SJSA1 (cell line): ENCODE measurements around the gene ITPKC. TPM values are rescaled to one million over a fixed set of nuclear protein-coding genes. Genes with fewer than 3 reads are reported as not detected.
"Not testable (repeated sequence)": the region's sequence is repeated elsewhere in the genome, so short reads cannot be mapped to it uniquely, and the experiment has no call there.

Experiments
- DNase-seq, 2 experiments: peaks; one replicate each; pipeline ENCODE4 v3.0.0-alpha.2; 2015 to 2020; ENCODE audit warnings: low spot score in 2 of 2, low read depth in 1 of 2
- H3K27ac ChIP-seq: fragments of 250-450 bp; sonication (Bioruptor Pico); 2 replicates; pipeline ENCODE4 v1.5.1; 2020; ENCODE audit warnings: mild to moderate bottlenecking, moderate library complexity
- H3K27me3 ChIP-seq: fragments of 250-450 bp; sonication (Bioruptor Pico); replicated peaks from 2 replicates; pipeline ENCODE4 v1.5.1; 2020; ENCODE audit warnings: mild to moderate bottlenecking, moderate library complexity
- H3K36me3 ChIP-seq: fragments of 250-450 bp; sonication (Bioruptor Pico); 2 replicates; pipeline ENCODE4 v1.5.1; 2020; ENCODE audit warnings: mild to moderate bottlenecking
- H3K4me1 ChIP-seq: fragments of 250-450 bp; sonication (Bioruptor Pico); replicated peaks from 2 replicates; pipeline ENCODE4 v1.6.1; 2021; ENCODE audit warnings: mild to moderate bottlenecking
- H3K4me3 ChIP-seq: fragments of 250-450 bp; sonication (Bioruptor Pico); 2 replicates; pipeline ENCODE4 v1.5.1; 2020; ENCODE audit warnings: mild to moderate bottlenecking
- H3K9me3 ChIP-seq: fragments of 250-450 bp; sonication (Bioruptor Pico); replicated peaks from 2 replicates; pipeline ENCODE4 v1.5.1; 2020; ENCODE audit warnings: mild to moderate bottlenecking
- total RNA-seq: library from RNA; depleted of rRNA; stranded (reverse); fragments of >200 nt; shearing (Covaris generic); gene quantifications from 2 replicates; pipeline ENCODE4 v1.2.3, GENCODE V29; 2014

The ITPKC gene
- total RNA-seq, 1 experiment from 2014 or later: 5.4 TPM

- H3K27ac ChIP-seq: no peak overlapping the region
- H3K4me3 ChIP-seq: no peak overlapping the region
- no peaks in the 10 kb centered on the region for H3K4me1 ChIP-seq
- DNase-seq: no peak
- H3K27me3 ChIP-seq: no peaks in the 10 kb centered on the region
- no peaks in the 10 kb centered on the region for H3K9me3 ChIP-seq
- peaks cover 83% of the 10 kb centered on the region for H3K36me3 ChIP-seq
Measured at GRCh38 chr19:40762754-40763470, 46.0 kb downstream of the ITPKC start.

GRCh38 chr19:40763526-40763925 is 46.6 kb downstream of the ITPKC start:
- DNase-seq: no peak
- peaks cover 77% of the 10 kb centered on the region for H3K36me3 ChIP-seq

GRCh38 chr19:40763963-40764362 is 47.1 kb downstream of the ITPKC start:
- peaks cover 73% of the 10 kb centered on the region for H3K36me3 ChIP-seq
- no peaks in the 10 kb centered on the region for H3K4me1 ChIP-seq

More at GRCh38 chr19:40763526-40763925, 46.6 kb downstream of the ITPKC start:
- H3K4me1 ChIP-seq: no peaks in the 10 kb centered on the region
- no peaks in the 10 kb centered on the region for H3K9me3 ChIP-seq
- no peak overlapping the region for H3K27ac ChIP-seq
- no peaks in the 10 kb centered on the region for H3K27me3 ChIP-seq
- no peak overlapping the region for H3K4me3 ChIP-seq

GRCh38 chr19:40766385-40766784 is 49.5 kb downstream of the ITPKC start:
- H3K27ac ChIP-seq, H3K4me1 ChIP-seq, H3K4me3 ChIP-seq, H3K9me3 ChIP-seq, DNase-seq, H3K27me3 ChIP-seq: not testable (repeated sequence)
- H3K36me3 ChIP-seq: peaks cover 52% of the 10 kb centered on the region

More at GRCh38 chr19:40763963-40764362, 47.1 kb downstream of the ITPKC start:
- Histone ChIP-seq H3K4me3 (no peak overlapping the region), H3K9me3 (no peaks in the 10 kb centered on the region), H3K27me3 (no peaks in the 10 kb centered on the region), H3K27ac (no peak overlapping the region)
- DNase-seq: no peak

- no peak for DNase-seq
- Histone ChIP-seq H3K4me1 (no peaks in the 10 kb centered on the region), H3K9me3 (no peaks in the 10 kb centered on the region), H3K27ac (no peak overlapping the region), H3K36me3 (peaks cover 27% of the 10 kb centered on the region), H3K4me3 (no peak overlapping the region), H3K27me3 (no peaks in the 10 kb centered on the region)
Measured at GRCh38 chr19:40768869-40769268, 52.0 kb downstream of the ITPKC start.

- H3K4me1 ChIP-seq, H3K4me3 ChIP-seq, DNase-seq: not testable (repeated sequence)
Measured at GRCh38 chr19:40771101-40771862, 54.4 kb downstream of the ITPKC start.

GRCh38 chr19:40774916-40775631 is 58.2 kb downstream of the ITPKC start, which contains the start of gene MIA:
MIA (plus strand) TSS chr19:40775521; CDS start chr19:40775543, 22 bp downstream.
- H3K27me3 ChIP-seq: no peaks in the 10 kb centered on the region
- DNase-seq: no peak
- no peaks in the 10 kb centered on the region for H3K36me3 ChIP-seq
- H3K9me3 ChIP-seq: no peaks in the 10 kb centered on the region
- no peak within 1 kb of the TSS for H3K27ac ChIP-seq
- H3K4me1 ChIP-seq: peaks cover 13% of the 10 kb centered on the region
- H3K4me3 ChIP-seq: no peak within 1 kb of the TSS

More at GRCh38 chr19:40771101-40771862, 54.4 kb downstream of the ITPKC start:
- not testable (repeated sequence) for H3K27ac ChIP-seq, H3K9me3 ChIP-seq, H3K27me3 ChIP-seq, H3K36me3 ChIP-seq

GRCh38 chr19:40775632-40776022 is 58.7 kb downstream of the ITPKC start:
- Histone ChIP-seq H3K9me3 (no peaks in the 10 kb centered on the region), H3K27me3 (no peaks in the 10 kb centered on the region), H3K4me1 (peaks cover 13% of the 10 kb centered on the region), H3K36me3 (no peaks in the 10 kb centered on the region), H3K27ac (no peak overlapping the region), H3K4me3 (no peak overlapping the region)
- no peak for DNase-seq

GRCh38 chr19:40776364-40776763 is 59.5 kb downstream of the ITPKC start:
- no peak overlapping the region for H3K27ac ChIP-seq
- no peaks in the 10 kb centered on the region for H3K27me3 ChIP-seq
- no peaks in the 10 kb centered on the region for H3K36me3 ChIP-seq
- no peak overlapping the region for H3K4me3 ChIP-seq
- H3K9me3 ChIP-seq: no peaks in the 10 kb centered on the region
- peaks cover 13% of the 10 kb centered on the region for H3K4me1 ChIP-seq
- no peak for DNase-seq

- H3K27me3 ChIP-seq: no peaks in the 10 kb centered on the region
- DNase-seq: peak in 1 of 2 experiments; percentile 89
- H3K9me3 ChIP-seq: no peaks in the 10 kb centered on the region
- peak overlapping the region; percentile 75 for H3K27ac ChIP-seq
- no peaks in the 10 kb centered on the region for H3K36me3 ChIP-seq
- H3K4me1 ChIP-seq: peaks cover 13% of the 10 kb centered on the region
- H3K4me3 ChIP-seq: peak overlapping the region; percentile 70
Measured at GRCh38 chr19:40776932-40777644, 60.2 kb downstream of the ITPKC start.

GRCh38 chr19:40777645-40777936 is 60.7 kb downstream of the ITPKC start:
- Histone ChIP-seq H3K4me3 (peak overlapping the region; percentile 70), H3K9me3 (no peaks in the 10 kb centered on the region), H3K36me3 (no peaks in the 10 kb centered on the region), H3K27ac (peak overlapping the region; percentile 75), H3K27me3 (no peaks in the 10 kb centered on the region), H3K4me1 (peaks cover 13% of the 10 kb centered on the region)
- peak in 1 of 2 experiments; percentile 90 for DNase-seq

- Histone ChIP-seq H3K4me1 (peaks cover 13% of the 10 kb centered on the region), H3K9me3 (no peaks in the 10 kb centered on the region), H3K36me3 (no peaks in the 10 kb centered on the region), H3K27ac (peak within 1 kb of the TSS; percentile 78), H3K27me3 (no peaks in the 10 kb centered on the region), H3K4me3 (peak within 1 kb of the TSS; percentile 70)
- DNase-seq: peak; percentile 100
Measured at GRCh38 chr19:40777937-40778705, 61.2 kb downstream of the ITPKC start, which contains the start of gene RAB4B. RAB4B (plus strand) TSS chr19:40778247; CDS start chr19:40778376, 129 bp downstream.
